ENCODE results near the gene SPINDOC.

The SPINDOC gene

DNA sequence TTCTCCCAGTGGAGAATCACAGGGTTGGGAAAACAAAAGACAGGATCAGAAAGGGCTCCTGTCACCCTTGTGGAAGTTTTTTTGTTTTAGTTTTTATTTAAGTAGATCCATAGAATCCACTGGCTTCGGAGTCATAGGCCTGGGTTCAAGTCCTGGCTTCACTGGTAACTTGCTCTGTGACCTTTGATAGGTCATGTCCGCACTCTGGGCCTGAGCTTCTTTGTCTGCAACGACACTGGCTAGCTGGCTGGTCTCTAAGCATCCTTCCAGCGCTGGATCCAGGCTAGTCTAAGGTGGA, 46.0 kb upstream of the SPINDOC start:
- no peaks in the 10 kb centered on the region for H3K27me3 ChIP-seq (ENCODE audit: insufficient read depth, low read length)
- no peak overlapping the region for H3K27ac ChIP-seq (ENCODE audit: low read depth, low read length, poor library complexity, severe bottlenecking)
- no peaks in the 10 kb centered on the region for H3K36me3 ChIP-seq (ENCODE audit: insufficient read depth, low read length)
- no peak overlapping the region for H2AFZ ChIP-seq (ENCODE audit: low read length)
- H3K9me3 ChIP-seq (ENCODE audit: low read length): no peaks in the 10 kb centered on the region
- no peaks in the 10 kb centered on the region for H3F3A ChIP-seq (ENCODE audit: insufficient read depth, low read length)
- H3K79me2 ChIP-seq (ENCODE audit: insufficient read depth, low read length): no peaks in the 10 kb centered on the region
- no peaks in the 10 kb centered on the region for H3K9me2 ChIP-seq (ENCODE audit: low read depth, low read length)
- TF ChIP-seq EZH2 (IDR thresholded peaks at IDR 0.05; ENCODE audit: borderline replicate concordance, low read length): no peak
- TF ChIP-seq, protein P1, sequence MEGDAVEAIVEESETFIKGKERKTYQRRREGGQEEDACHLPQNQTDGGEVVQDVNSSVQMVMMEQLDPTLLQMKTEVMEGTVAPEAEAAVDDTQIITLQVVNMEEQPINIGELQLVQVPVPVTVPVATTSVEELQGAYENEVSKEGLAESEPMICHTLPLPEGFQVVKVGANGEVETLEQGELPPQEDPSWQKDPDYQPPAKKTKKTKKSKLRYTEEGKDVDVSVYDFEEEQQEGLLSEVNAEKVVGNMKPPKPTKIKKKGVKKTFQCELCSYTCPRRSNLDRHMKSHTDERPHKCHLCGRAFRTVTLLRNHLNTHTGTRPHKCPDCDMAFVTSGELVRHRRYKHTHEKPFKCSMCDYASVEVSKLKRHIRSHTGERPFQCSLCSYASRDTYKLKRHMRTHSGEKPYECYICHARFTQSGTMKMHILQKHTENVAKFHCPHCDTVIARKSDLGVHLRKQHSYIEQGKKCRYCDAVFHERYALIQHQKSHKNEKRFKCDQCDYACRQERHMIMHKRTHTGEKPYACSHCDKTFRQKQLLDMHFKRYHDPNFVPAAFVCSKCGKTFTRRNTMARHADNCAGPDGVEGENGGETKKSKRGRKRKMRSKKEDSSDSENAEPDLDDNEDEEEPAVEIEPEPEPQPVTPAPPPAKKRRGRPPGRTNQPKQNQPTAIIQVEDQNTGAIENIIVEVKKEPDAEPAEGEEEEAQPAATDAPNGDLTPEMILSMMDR (IDR thresholded peaks at IDR 0.05; ENCODE audit: low read length): no peak
- peak overlapping the region; percentile 92 for H3K4me2 ChIP-seq (ENCODE audit: low read length)
- no peaks in the 10 kb centered on the region for H4K20me1 ChIP-seq (ENCODE audit: insufficient read depth, low read length)
- peak overlapping the region; percentile 72; the same call in 1 of the 2 replicates for H3K9ac ChIP-seq (ENCODE audit: low read length)
- H3K4me3 ChIP-seq (ENCODE audit: low read depth, low read length, poor library complexity, severe bottlenecking): peak overlapping the region; percentile 69
- H3K4me1 ChIP-seq (ENCODE audit: insufficient read depth, low read length, severe bottlenecking): peaks cover 22% of the 10 kb centered on the region

DNA sequence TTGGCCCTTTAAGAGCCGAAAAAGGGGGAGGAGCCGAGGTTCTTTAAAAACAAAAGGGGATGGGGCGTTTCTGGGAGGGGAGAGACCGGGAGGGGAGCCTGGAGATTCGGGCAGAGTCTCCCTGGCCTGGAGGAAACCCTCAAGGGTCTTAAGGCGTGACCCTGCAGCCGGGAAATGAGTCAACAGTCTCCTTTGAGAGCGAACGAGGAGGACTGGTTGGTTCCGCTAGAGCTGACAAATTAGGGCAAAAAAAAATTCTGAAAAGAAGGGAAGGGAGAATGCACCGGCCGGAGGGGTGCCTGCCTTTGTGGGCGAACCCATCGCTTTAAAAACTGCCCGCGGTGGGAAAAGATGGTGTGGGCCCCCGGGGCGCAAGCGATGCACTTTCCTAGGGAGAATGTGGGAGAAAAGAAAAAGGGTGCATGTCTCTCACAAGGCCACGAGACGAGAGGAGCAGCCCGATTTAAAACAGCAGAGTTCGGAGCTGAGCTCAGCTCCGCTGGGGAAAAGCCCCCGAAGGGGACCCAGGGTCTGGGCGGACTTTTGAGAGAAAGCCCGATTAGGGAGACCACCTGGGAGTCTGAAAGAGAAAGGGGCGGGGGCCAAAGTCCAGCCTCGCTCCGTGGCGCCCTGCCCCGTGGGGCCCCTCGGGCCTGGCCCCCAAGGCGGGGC, 45.6 kb upstream of the SPINDOC start:
- peak overlapping the region; percentile 69 for H3K4me3 ChIP-seq (ENCODE audit: low read depth, low read length, poor library complexity, severe bottlenecking)
- peak overlapping the region; percentile 92 for H3K4me2 ChIP-seq (ENCODE audit: low read length)
- no peaks in the 10 kb centered on the region for H3F3A ChIP-seq (ENCODE audit: insufficient read depth, low read length)
- no peaks in the 10 kb centered on the region for H4K20me1 ChIP-seq (ENCODE audit: insufficient read depth, low read length)
- H3K27me3 ChIP-seq (ENCODE audit: insufficient read depth, low read length): no peaks in the 10 kb centered on the region
- no peaks in the 10 kb centered on the region for H3K36me3 ChIP-seq (ENCODE audit: insufficient read depth, low read length)
- H3K4me1 ChIP-seq (ENCODE audit: insufficient read depth, low read length, severe bottlenecking): peaks cover 22% of the 10 kb centered on the region
- H3K9ac ChIP-seq (ENCODE audit: low read length): peak overlapping the region; percentile 72
- peak overlapping the region; percentile 7 for H3K27ac ChIP-seq (ENCODE audit: low read depth, low read length, poor library complexity, severe bottlenecking)
- H3K9me2 ChIP-seq (ENCODE audit: low read depth, low read length): no peaks in the 10 kb centered on the region
- no peaks in the 10 kb centered on the region for H3K79me2 ChIP-seq (ENCODE audit: insufficient read depth, low read length)
- H3K9me3 ChIP-seq (ENCODE audit: low read length): no peaks in the 10 kb centered on the region
- TF ChIP-seq, protein P1 (IDR thresholded peaks at IDR 0.05; ENCODE audit: low read length): 0 out of 2 replicates have a peak, but pooled peaks have one; percentile 28
- TF ChIP-seq EZH2 (IDR thresholded peaks at IDR 0.05; ENCODE audit: borderline replicate concordance, low read length): no peak
- H2AFZ ChIP-seq (ENCODE audit: low read length): no peak overlapping the region

DNA sequence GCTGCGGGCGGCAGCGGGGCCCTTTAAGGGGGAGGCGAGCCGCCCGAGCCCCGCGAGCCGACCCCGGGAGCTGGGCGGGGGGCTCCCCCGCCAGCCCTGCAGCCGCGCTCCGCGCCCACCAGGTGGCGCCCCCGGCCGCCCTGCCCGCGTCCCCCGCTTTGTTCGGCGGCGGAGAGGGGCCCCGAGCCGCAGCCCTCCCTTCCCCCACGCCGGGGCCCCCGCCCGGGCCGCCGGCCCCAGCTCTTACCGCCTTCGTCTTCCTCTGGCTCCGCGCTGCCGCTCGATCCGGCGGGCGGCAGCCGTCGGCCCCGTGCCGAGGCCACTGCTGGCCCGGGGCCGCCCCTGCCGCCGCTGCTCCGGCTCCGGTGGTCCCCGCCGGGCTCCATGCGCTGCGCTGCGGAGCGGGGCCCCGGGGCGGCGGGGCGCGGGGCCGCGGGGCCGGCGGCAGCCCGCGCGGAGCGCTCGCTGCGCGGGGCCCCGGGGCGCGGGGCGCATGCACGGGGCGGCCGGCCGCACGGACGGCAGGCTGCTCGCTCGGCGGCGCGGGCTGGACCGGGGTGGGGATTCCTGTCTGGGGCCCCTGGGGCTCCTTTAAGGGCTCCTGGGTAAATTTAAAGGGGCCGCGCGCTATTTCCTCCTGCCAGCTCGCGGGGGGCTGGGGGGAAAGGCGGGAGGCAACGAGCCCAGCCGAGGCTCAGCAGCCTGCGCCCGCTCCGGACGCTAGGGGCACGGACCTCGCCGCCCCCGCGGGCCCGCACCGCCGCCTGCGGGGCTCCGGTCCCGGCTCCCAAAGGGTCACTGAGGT, 44.8 kb upstream of the SPINDOC start, which contains the start of gene ZFTA:
TSS of gene ZFTA (minus strand) at position 539 of the 805 bp plus-strand sequence. CDS start at position 386, 153 bp downstream.
- no peaks in the 10 kb centered on the region for H3K9me2 ChIP-seq (ENCODE audit: low read depth, low read length)
- no peaks in the 10 kb centered on the region for H4K20me1 ChIP-seq (ENCODE audit: insufficient read depth, low read length)
- H3F3A ChIP-seq (ENCODE audit: insufficient read depth, low read length): no peaks in the 10 kb centered on the region
- no peak within 1 kb of the TSS for H2AFZ ChIP-seq (ENCODE audit: low read length)
- peak within 1 kb of the TSS; percentile 69 for H3K4me3 ChIP-seq (ENCODE audit: low read depth, low read length, poor library complexity, severe bottlenecking)
- H3K4me2 ChIP-seq (ENCODE audit: low read length): peak within 1 kb of the TSS; percentile 92
- H3K27me3 ChIP-seq (ENCODE audit: insufficient read depth, low read length): no peaks in the 10 kb centered on the region
- no peaks in the 10 kb centered on the region for H3K36me3 ChIP-seq (ENCODE audit: insufficient read depth, low read length)
- no peaks in the 10 kb centered on the region for H3K9me3 ChIP-seq (ENCODE audit: low read length)
- peak within 1 kb of the TSS; percentile 72 for H3K9ac ChIP-seq (ENCODE audit: low read length)
- no peak for TF ChIP-seq EZH2 (IDR thresholded peaks at IDR 0.05; ENCODE audit: borderline replicate concordance, low read length)
- TF ChIP-seq, protein P1 (IDR thresholded peaks at IDR 0.05; ENCODE audit: low read length): peak; percentile 20; the same call in 1 of the 2 replicates
- H3K27ac ChIP-seq (ENCODE audit: low read depth, low read length, poor library complexity, severe bottlenecking): peak within 1 kb of the TSS; percentile 7
- peaks cover 22% of the 10 kb centered on the region for H3K4me1 ChIP-seq (ENCODE audit: insufficient read depth, low read length, severe bottlenecking)
- H3K79me2 ChIP-seq (ENCODE audit: insufficient read depth, low read length): no peaks in the 10 kb centered on the region
